GM18505 (cell line): ENCODE results near the gene ARHGAP26.

Experiments used
- ATAC-seq: cut with Tn5 transposase; IDR thresholded peaks from one replicate; pipeline ENCODE4 v1.9.1; 2021; ENCODE audit not compliant: unreplicated experiment
- POLR2A ChIP-seq: IDR thresholded peaks from 4 replicates; pipeline ENCODE4 v1.6.1; 2011; ENCODE audit warnings: borderline replicate concordance; ENCODE audit not compliant: insufficient read depth, insufficient read length; ENCODE audit errors: extremely low read depth

Gene ARHGAP26

DNA sequence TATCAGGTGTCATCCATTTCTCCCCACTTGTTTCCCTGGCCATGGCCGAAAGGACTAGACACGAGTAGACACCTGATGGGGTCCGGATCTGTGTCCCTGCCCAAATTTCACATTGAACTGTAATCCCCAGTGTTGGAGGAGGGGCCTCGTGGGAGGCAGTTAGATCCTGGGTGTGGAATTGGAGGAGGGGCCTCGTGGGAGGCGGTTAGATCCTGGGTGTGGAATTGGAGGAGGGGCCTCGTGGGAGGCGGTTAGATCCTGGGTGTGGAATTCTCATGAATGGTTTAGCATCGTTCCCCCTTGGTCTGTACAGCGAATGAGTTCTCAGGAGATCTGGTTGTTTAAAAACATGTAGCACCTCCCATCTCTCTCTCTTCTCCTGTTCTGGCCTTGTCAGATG, 467.5 kb downstream of the ARHGAP26 start:
- TF ChIP-seq POLR2A = no peak
- ATAC-seq = no peak

DNA sequence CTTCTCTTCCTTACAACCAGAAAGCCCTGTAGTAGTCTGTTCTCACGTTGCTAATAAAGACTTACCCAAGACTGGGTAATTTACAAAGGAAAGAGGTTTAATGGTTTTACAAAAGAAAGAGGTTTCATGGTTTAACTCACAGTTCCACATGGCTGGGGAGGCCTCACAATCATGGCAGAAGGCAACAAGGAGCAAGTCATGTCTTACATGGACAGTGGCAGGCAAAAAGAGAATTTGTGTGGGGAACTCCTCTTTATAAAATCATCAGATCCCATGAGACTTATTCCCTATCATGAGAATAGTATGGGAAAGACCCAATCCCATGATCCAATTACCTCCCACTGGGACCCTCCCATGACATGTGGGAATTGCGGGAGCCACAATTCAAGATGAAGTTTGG, 468.4 kb downstream of the ARHGAP26 start:
- no peak for ATAC-seq
- no peak for TF ChIP-seq POLR2A

DNA sequence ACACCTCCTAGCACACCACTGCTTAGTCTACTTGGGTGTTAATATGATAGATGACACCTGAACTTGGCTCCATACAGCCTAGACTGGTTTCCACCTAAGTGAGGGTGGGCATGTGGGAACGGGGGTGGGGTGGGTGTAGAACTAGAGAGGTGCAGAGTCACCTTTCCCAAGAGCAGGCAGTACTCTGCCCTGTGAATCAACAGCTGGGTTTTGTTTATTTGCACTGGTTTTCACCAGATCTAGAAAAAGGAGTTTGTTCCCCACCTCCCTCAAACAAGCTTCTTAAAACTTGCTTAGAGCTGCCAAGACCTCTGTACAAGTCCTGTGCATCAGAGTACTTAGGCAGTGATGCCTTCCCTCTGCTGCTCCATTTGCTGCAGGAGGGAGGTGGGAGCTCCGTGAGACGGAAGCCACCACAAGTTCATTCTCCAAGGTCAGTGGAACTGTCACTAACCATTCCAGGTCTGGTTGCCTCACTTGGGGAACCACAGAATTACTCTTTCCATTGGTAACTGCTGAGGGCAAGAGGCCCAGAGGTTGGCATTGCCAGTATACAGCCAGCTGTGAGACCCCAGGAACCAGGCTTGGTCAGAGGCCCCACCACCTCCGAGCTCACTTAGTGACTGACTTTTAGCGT, 469.8 kb downstream of the ARHGAP26 start:
- ATAC-seq = no peak
- no peak for TF ChIP-seq POLR2A

DNA sequence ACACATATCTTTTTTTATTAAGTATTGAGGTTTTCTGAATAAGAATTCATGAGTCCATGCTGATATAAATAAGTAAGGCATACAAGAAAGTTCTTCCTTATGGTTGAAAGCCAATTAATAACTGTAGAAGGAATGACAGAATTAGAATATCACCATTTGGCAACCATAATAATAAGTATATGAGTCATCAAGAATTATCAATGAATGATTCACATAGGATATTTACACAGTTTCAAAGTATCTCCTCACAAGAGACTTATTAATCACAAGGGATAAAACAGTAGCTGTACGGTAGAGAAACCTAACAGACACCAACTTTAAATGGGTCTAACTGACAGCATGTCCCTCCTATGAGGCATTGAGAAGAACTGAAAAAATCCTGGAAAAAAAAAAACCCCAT, 471.7 kb downstream of the ARHGAP26 start:
- ATAC-seq = no peak
- TF ChIP-seq POLR2A = no peak

DNA sequence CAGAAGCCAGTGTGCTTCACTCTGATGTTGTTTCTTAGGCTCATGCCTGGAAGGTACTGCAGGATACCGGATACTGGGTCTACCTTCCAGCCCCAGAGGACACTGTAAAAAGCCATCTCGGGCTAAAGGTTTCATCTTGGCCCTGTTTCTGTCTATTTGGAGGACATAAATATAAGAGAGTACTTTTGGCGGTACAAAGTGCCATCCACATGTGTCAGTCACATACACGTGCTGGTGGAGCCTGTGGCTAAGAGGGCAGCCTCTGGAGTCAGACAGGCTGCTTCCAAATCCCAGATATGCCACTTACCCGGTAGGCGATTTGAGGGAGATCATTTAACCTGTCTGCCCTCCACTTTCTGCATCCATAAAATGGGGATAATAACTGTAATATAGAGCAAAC, 472.9 kb downstream of the ARHGAP26 start:
- ATAC-seq = no peak
- no peak for TF ChIP-seq POLR2A

DNA sequence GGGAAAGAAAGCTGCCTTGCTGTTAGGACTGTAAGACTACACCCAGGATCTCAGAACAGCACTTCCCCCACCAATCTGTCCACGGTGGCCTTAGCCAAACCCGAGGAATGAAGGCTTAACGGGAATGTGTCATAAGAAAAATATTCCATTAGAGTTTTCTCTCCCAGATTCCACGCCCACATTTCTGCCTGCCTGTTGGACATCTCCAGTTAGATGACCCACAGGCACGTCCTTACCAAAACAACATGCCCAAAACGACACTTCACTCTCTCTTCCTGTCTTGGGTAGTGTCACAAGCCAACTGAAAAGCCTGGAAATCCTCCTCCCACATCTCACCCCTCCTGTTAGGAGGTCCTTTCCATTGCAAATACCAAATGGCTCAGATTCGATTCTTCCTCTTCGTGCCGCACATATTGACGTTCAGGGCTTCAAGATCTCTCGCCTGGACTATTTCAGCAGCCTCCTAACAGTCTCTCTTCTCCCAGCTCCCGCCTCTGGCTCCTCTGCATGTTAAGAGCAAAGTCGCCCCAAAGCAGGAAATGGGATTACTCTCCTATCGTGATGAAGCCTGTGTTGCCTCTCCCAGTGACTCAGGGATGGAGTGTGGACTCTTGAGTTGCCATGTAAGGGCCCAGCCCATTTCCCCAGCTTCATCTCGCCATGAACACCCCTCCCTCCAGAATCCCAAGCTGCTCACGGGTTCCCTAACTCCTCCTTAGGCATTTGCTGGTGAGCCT, 474.0 kb downstream of the ARHGAP26 start:
- no peak for ATAC-seq
- TF ChIP-seq POLR2A = no peak

DNA sequence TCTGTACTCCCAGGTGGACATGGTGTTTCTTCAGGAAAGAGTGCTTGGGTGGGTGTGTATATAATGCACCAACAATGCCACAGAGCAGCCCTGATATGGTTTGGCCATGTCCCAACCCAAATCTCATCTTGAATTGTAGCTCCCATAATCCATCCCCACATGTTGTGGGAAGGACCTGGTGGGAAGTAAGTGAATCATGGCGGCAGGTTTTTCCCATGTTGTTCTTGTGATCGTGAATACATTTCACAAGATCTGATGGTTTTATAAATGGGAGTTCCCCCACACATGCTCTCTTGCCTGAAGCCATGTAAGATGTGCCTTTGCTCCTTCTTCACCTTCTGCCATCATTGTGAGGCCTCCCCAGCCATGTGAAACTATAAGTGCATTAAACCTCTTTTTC, 474.8 kb downstream of the ARHGAP26 start:
- ATAC-seq = no peak
- TF ChIP-seq POLR2A = no peak

DNA sequence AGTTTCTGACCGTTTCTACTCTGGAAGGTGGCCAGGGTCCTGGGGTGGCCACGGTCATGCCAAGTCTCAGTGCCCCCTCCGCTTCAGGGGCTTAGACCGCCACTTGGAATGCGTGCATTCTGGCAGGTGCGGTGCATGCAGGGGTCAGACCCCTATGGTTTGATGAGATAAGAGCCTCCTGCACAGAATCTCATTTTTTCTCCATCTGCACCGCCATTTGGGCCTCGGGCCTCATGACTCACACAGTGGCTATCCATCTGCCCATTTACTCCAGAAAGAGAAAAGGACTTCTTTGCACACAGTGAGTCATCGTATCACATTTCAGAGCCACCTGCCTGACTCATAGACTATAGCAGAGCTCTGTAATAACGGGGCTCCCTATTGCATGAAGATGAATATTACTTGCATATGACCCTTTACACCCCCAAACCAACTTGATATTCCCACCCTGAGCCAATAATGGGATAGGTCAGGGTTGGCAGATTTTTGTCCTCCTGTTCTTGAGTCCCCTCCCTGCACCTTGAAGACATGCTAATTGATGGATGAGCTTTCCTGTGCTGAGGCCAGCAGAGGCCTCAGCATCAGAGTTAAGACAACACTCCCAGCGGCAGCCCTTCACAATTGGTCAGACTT, 475.9 kb downstream of the ARHGAP26 start:
- TF ChIP-seq POLR2A = no peak
- no peak for ATAC-seq

DNA sequence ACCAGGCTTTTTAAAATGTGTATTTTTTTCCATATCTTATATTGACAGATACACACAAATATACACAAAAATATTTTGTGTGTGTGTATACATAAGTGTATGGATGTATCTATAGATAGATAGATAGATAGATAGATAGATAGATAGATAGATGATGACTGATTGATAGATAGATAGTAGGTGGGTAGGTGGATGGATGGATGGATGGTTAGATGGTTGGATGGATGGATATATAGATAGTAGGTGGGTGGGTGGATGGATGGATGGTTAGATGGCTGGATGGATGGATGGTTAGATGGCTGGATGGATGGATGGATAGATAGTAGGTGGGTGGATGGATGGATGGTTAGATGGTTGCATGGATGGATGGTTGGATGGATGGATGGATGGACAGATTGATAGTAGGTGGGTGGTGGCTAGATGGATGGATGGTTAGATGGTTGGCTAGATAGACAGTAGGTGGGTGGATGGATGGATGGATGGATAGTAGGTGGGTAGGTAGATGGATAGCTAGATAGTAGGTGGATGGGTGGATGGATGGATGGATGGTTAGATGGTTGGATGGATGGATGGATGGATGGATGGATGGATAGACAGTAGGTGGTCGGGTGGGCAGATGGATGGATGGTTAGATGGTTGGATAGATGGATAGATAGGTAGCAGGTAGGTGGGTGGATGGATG, 477.1 kb downstream of the ARHGAP26 start:
- TF ChIP-seq POLR2A = no peak
- ATAC-seq = no peak

DNA sequence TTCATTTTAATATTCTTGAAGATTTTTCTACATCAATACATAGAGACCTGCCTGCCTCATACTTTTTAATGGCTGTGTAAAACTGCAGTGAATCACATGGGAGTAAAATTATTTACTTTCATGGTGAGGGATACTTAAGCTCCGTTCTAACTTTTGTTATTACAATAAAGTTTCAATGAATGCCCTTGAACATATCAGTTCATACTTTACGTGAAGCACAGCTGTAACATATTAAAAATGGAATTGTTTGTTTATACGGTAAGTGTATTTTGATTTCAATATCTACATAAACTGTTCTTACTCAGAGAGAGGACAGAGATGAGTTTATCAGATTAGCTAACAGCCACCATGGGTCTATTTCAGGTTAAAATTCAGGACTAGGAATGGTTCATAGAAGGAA, 478.2 kb downstream of the ARHGAP26 start:
- no peak for TF ChIP-seq POLR2A
- ATAC-seq = no peak

DNA sequence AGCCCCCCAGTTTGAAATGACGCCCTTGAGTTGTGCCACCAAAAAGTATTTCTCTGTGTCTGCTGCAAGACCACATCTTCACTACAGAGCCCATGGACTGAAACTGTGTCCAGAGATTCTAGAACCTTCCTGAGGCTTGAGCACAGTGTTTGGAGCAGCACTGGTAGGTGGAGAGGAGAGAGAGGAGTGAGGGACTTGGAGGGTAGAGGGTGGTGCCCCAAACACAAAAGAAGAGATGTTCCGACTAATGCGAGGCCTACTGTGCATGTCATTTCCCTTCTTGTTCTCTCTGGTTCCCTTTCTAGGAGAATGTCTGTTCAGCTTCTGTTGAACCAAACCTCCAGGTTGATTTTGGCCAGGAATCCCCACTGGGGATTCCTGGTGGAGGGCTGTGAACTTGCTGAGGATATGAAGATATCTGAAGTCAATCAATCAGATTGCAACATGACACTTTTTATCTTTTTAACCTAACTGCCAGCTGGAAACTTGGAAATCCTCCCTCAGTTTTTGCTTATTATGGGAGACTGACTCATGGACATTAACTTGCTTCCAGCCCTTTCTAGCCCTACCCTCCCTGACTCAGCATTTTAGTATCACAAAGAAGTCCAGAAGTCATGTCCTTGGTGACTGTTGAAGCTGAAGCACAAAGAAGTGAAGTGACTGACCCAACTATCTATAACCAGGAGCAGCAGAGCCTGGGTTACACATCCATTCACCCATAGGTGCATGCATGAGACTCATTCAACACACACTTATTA, 478.8 kb downstream of the ARHGAP26 start:
- no peak for TF ChIP-seq POLR2A
- ATAC-seq = no peak

DNA sequence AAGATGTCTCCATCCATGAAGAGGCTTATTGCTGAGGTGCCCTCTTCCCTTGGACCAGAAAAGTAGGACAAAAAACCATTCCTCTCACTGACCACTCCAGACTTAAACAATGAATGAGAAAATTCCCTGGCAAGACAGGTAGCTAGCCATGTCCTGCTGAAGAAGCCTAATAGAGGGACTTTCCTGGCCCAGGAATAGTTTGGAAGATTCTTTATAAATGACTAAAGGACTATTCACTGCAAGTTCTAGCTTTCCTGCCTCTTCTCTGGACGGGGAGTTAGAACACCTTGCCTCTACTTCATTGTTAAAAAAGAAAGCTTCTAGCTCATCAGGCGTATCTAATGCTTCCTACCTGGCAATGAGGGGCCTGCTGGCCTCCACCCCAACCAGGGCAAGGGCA, 479.7 kb downstream of the ARHGAP26 start:
- ATAC-seq = no peak
- no peak for TF ChIP-seq POLR2A

DNA sequence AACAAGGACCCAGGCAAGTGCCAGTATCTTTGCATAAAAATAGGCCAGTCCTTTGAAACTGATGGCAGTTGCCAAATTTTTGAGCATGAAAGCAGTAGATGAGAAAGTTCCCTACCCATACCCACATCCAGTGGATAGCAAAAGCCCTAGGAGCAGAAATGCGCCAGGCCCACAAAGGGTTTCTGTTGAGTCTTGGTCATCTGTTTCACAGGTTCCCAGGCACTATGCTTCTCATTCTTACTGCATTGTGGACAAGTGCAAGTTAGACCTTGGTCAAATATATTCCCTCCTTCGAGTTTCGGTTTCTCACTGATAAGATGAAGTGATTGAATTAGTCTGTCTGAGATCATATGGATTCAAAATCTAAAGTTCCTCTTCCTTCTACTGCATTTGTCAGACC, 481.0 kb downstream of the ARHGAP26 start:
- peak; percentile 52 for ATAC-seq
- TF ChIP-seq POLR2A = no peak
